ENCODE measurements around the gene DDX6.

- TF ChIP-seq CTCF (conservative IDR thresholded peaks at IDR 0.05; ENCODE audit: low read length) (no peak), EZH2phosphoT487 (IDR thresholded peaks at IDR 0.05; ENCODE audit: borderline replicate concordance, low read depth, low read length) (no peak)
Measured at GRCh38 chr11:118715837-118716260, 75.1 kb downstream of the DDX6 start.

Data from OCI-LY7 (cell line).